Upper lobe of right lung (tissue), 1 donor: ENCODE results near the gene PFDN5. TPM values are rescaled to one million over a fixed set of nuclear protein-coding genes. Genes with fewer than 3 reads are reported as not detected.
"Not testable (repeated sequence)": the region's sequence is repeated elsewhere in the genome, so short reads cannot be mapped to it uniquely, and the experiment has no call there.

Experiments used
- ATAC-seq: fragments of 200-7000 bp; cut with Tn5 transposase; one replicate; pipeline ENCODE4 v1.9.1; 2020; ENCODE audit warnings: mild to moderate bottlenecking, moderate library complexity
- DNase-seq: peaks from one replicate; pipeline ENCODE4 v3.0.0-alpha.2; 2020
- H3K27ac ChIP-seq: fragments of 200-600 bp; one replicate; pipeline ENCODE4 v1.8.0; 2022
- H3K27me3 ChIP-seq: fragments of 200-600 bp; one replicate; pipeline ENCODE4 v1.8.0; 2022; ENCODE audit warnings: mild to moderate bottlenecking
- H3K36me3 ChIP-seq: fragments of 200-600 bp; one replicate; pipeline ENCODE4 v1.8.0; 2022
- H3K4me1 ChIP-seq: fragments of 200-600 bp; one replicate; pipeline ENCODE4 v1.8.0; 2022
- H3K4me3 ChIP-seq: fragments of 200-600 bp; one replicate; pipeline ENCODE4 v1.8.0; 2022; ENCODE audit warnings: mild to moderate bottlenecking
- H3K9me3 ChIP-seq: fragments of 200-600 bp; one replicate; pipeline ENCODE4 v1.8.0; 2022
- CTCF ChIP-seq: fragments of 200-600 bp; IDR thresholded peaks from one replicate; pipeline ENCODE4 v1.8.0; 2022; ENCODE audit warnings: antibody characterized with exemption
- intact Hi-C: fragments of 100-400 bp; cut with DNase I; formaldehyde crosslinking; loops from one replicate; pipeline ENCODE4 v1.11.0; 2022
- total RNA-seq: library from RNA; stranded (reverse); fragmentation: NEBNext Ultra II Directional; extraction: Animal tissue kit (Norgen Biotek cat#: 25700); gene quantifications from one replicate; pipeline ENCODE4 v1.2.1, GENCODE V29; 2021
- donor health status: DM: no; HTN: yes; CAD: no; lungs with severe emphysema.

Gene PFDN5
- total RNA-seq, 1 donor from 2014 or later: 424 TPM

DNA sequence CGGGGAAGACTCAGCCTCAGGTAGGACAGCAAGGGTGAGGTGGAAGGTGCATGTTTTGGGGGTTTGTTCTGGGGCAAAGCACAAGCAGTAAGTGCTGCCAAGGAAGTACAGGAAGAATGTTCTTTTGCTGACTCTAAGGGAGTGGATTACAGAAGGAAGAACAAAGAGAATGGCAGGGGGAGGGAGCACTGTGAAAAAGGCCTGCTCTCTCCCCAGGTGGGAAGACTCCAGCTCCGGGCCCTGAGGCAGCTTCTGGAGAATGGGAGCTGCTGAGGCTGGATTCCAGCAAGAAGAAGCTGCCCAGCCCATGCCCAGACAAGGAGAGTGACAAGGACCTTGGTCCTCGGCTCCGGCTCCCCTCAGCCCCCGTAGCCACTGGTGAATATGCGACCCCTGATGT lies 7.0 kb upstream of the PFDN5 start:
- H3K9me3 ChIP-seq: no peaks in the 10 kb centered on the region
- DNase-seq: no peak
- no peaks in the 10 kb centered on the region for H3K36me3 ChIP-seq
- intact Hi-C loops: loop anchor here (10.0 kb wide), 1 partner anchor 74 kb away; no protein-coding TSS in a partner anchor
- ATAC-seq: no peak
- no peaks in the 10 kb centered on the region for H3K4me1 ChIP-seq
- no peak overlapping the region for H3K4me3 ChIP-seq
- TF ChIP-seq CTCF: no peak
- no peaks in the 10 kb centered on the region for H3K27me3 ChIP-seq
- no peak overlapping the region for H3K27ac ChIP-seq

DNA sequence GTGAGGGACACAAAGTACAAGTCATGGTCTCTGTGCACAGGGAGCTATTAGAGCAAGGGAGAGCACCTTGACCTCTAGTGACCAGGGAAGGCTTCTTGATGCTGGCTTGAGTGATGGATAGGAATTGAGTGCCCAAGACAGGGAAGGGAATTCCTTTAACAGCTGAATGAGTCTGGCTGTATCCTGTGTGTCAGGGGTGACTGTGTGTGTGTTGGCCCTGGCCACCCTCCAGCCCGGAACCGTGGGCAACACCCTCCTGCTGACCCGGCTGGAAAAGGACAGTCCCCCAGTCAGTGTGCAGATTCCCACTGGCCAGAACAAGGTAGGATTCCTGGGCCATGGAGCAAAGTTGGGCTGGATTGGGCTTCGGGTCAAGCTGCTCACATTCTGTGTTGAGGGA lies 5.5 kb upstream of the PFDN5 start:
- no peaks in the 10 kb centered on the region for H3K9me3 ChIP-seq
- no peaks in the 10 kb centered on the region for H3K27me3 ChIP-seq
- TF ChIP-seq CTCF: no peak
- H3K27ac ChIP-seq: no peak overlapping the region
- no peak overlapping the region for H3K4me3 ChIP-seq
- no peaks in the 10 kb centered on the region for H3K4me1 ChIP-seq
- no peak for DNase-seq
- no peaks in the 10 kb centered on the region for H3K36me3 ChIP-seq
- intact Hi-C loops: loop anchor here (10.0 kb wide), 1 partner anchor 75 kb away; no protein-coding TSS in a partner anchor
- ATAC-seq: no peak

GRCh38 chr12:53290661-53291060 lies 4.7 kb upstream of the PFDN5 start:
- no peaks in the 10 kb centered on the region for H3K27me3 ChIP-seq
- DNase-seq: no peak
- no peak overlapping the region for H3K4me3 ChIP-seq
- no peak for ATAC-seq
- no peak overlapping the region for H3K27ac ChIP-seq
- TF ChIP-seq CTCF: no peak
- intact Hi-C loops: no loop called here
- H3K4me1 ChIP-seq: no peaks in the 10 kb centered on the region
- H3K9me3 ChIP-seq: no peaks in the 10 kb centered on the region
- H3K36me3 ChIP-seq: no peaks in the 10 kb centered on the region

GRCh38 chr12:53292426-53292825 lies 2.9 kb upstream of the PFDN5 start:
- no peak overlapping the region for H3K27ac ChIP-seq
- H3K4me1 ChIP-seq: peaks cover 13% of the 10 kb centered on the region
- intact Hi-C loops: no loop called here
- H3K4me3 ChIP-seq: no peak overlapping the region
- no peak for TF ChIP-seq CTCF
- H3K36me3 ChIP-seq: no peaks in the 10 kb centered on the region
- ATAC-seq: no peak
- no peaks in the 10 kb centered on the region for H3K9me3 ChIP-seq
- no peak for DNase-seq
- no peaks in the 10 kb centered on the region for H3K27me3 ChIP-seq

- no peaks in the 10 kb centered on the region for H3K9me3 ChIP-seq
- H3K4me1 ChIP-seq: peaks cover 36% of the 10 kb centered on the region
- DNase-seq (no peak), ATAC-seq (no peak)
- peaks cover 13% of the 10 kb centered on the region for H3K36me3 ChIP-seq
- intact Hi-C loops: no loop called here
- H3K27ac ChIP-seq: peak overlapping the region; percentile 87
- H3K27me3 ChIP-seq: no peaks in the 10 kb centered on the region
- no peak for TF ChIP-seq CTCF
- H3K4me3 ChIP-seq: peak overlapping the region; percentile 91
Measured at GRCh38 chr12:53295891-53296219, 513 bp downstream of the PFDN5 start.

- H3K4me1 ChIP-seq: peaks cover 39% of the 10 kb centered on the region
- H3K27ac ChIP-seq, intact Hi-C loops: not testable (repeated sequence)
Measured at GRCh38 chr12:53297106-53297505, 1.8 kb downstream of the PFDN5 start.

More at GRCh38 chr12:53297106-53297505, 1.8 kb downstream of the PFDN5 start:
- H3K27me3 ChIP-seq, H3K9me3 ChIP-seq, DNase-seq, H3K4me3 ChIP-seq, ATAC-seq: not testable (repeated sequence)
- peaks cover 21% of the 10 kb centered on the region for H3K36me3 ChIP-seq
